Smooth muscle cell (in vitro differentiated cells): ENCODE data around the gene BZW1. TPM values are rescaled to one million over a fixed set of nuclear protein-coding genes. Genes with fewer than 3 reads are reported as not detected.

Source experiments
- DNase-seq: peaks from one replicate; lab custom pipeline; 2025; ENCODE audit not compliant: unreplicated experiment; lab: John Stamatoyannopoulos, UW
- H2AFZ ChIP-seq: fragments of 200-600 bp; sonication (generic); 2 replicates; pipeline ENCODE4 v1.6.0; 2016; ENCODE audit warnings: antibody characterized with exemption, low read depth, mild to moderate bottlenecking
- H3F3A ChIP-seq: fragments of 200-600 bp; sonication (generic); 2 replicates; pipeline ENCODE4 v1.6.0; 2017; ENCODE audit warnings: antibody characterized with exemption, low read depth
- H3K27ac ChIP-seq: fragments of 200-600 bp; sonication (generic); 2 replicates; pipeline ENCODE4 v1.5.1; 2016; ENCODE audit warnings: low read depth, mild to moderate bottlenecking
- H3K27me3 ChIP-seq: fragments of 200-600 bp; sonication (generic); 2 replicates; pipeline ENCODE4 v1.6.1; 2016; ENCODE audit warnings: low read depth, mild to moderate bottlenecking
- H3K36me3 ChIP-seq: fragments of 200-600 bp; sonication (generic); 2 replicates; pipeline ENCODE4 v1.5.1; 2016; ENCODE audit warnings: low read depth
- H3K4me1 ChIP-seq: fragments of 200-600 bp; sonication (generic); 2 replicates; pipeline ENCODE4 v1.5.1; 2016; ENCODE audit warnings: low read depth
- H3K4me2 ChIP-seq: fragments of 200-600 bp; sonication (generic); 2 replicates; pipeline ENCODE4 v1.6.0; 2016; ENCODE audit warnings: mild to moderate bottlenecking
- H3K4me3 ChIP-seq: fragments of 200-600 bp; sonication (generic); 2 replicates; pipeline ENCODE4 v1.5.1; 2016; ENCODE audit warnings: mild to moderate bottlenecking
- H3K79me2 ChIP-seq: fragments of 200-600 bp; sonication (generic); 2 replicates; pipeline ENCODE4 v1.6.0; 2016; ENCODE audit warnings: low read depth, mild to moderate bottlenecking
- H3K9ac ChIP-seq: fragments of 200-600 bp; sonication (generic); 2 replicates; pipeline ENCODE4 v1.6.0; 2016; ENCODE audit warnings: low read depth
- H3K9me3 ChIP-seq: fragments of 200-600 bp; sonication (generic); replicated peaks from 2 replicates; pipeline ENCODE4 v1.5.1; 2016; ENCODE audit warnings: low read depth
- H4K20me1 ChIP-seq: fragments of 200-600 bp; sonication (generic); 2 replicates; pipeline ENCODE4 v1.6.0; 2016; ENCODE audit warnings: low read depth
- CTCF ChIP-seq: fragments of 200-600 bp; sonication (generic); IDR thresholded peaks from 2 replicates; pipeline ENCODE4 v1.5.1; 2017; ENCODE audit warnings: borderline replicate concordance, mild to moderate bottlenecking, antibody characterized with exemption; ENCODE audit not compliant: insufficient read depth, poor library complexity, severe bottlenecking
- WGBS: methylation state at CpG from one replicate; pipeline ENCODE4 v1.1.7; 2016; ENCODE audit warnings: low lambda C conversion rate; 5-methylcytosine and 5-hydroxymethylcytosine counted together
- polyA plus RNA-seq: library from polyadenylated mRNA; unstranded; fragments of >200 nt; fragmentation: Nextera tagmentation; extraction: Ambion mirVana; gene quantifications from 2 replicates; pipeline ENCODE4 v1.2.1, GENCODE V29; 2016
- total RNA-seq: library from RNA; depleted of rRNA; stranded (reverse); fragments of >200 nt; gene quantifications from 2 replicates; pipeline ENCODE4 v1.2.3, GENCODE V29; 2014

The BZW1 gene
- total and polyA plus RNA-seq, 2 experiments from 2014 or later: 212 to 364 TPM

GRCh38 chr2:200828572-200829257 lies 17.0 kb downstream of the BZW1 start:
- H3F3A ChIP-seq: peaks cover 14% of the 10 kb centered on the region
- DNase-seq: no peak
- H4K20me1 ChIP-seq: peaks cover 5% of the 10 kb centered on the region
- H3K9ac ChIP-seq: no peak overlapping the region
- 95% methylated on average over 9 of the region's 9 CpGs for WGBS
- no peak overlapping the region for H2AFZ ChIP-seq
- TF ChIP-seq CTCF: no peak
- no peaks in the 10 kb centered on the region for H3K36me3 ChIP-seq
- no peaks in the 10 kb centered on the region for H3K9me3 ChIP-seq
- H3K4me1 ChIP-seq: no peaks in the 10 kb centered on the region
- no peak overlapping the region for H3K27ac ChIP-seq
- H3K79me2 ChIP-seq: no peaks in the 10 kb centered on the region
- no peak overlapping the region for H3K4me2 ChIP-seq
- no peak overlapping the region for H3K4me3 ChIP-seq
- H3K27me3 ChIP-seq: no peaks in the 10 kb centered on the region

- Histone ChIP-seq H3K4me1 (no peaks in the 10 kb centered on the region), H3K36me3 (no peaks in the 10 kb centered on the region), H3K27ac (no peak overlapping the region), H2AFZ (no peak overlapping the region), H3K4me3 (no peak overlapping the region), H3K4me2 (no peak overlapping the region), H3K9ac (no peak overlapping the region), H3K79me2 (no peaks in the 10 kb centered on the region), H3K9me3 (no peaks in the 10 kb centered on the region), H4K20me1 (peaks cover 5% of the 10 kb centered on the region), H3K27me3 (no peaks in the 10 kb centered on the region), H3F3A (peaks cover 14% of the 10 kb centered on the region)
- TF ChIP-seq CTCF: no peak
- no peak for DNase-seq
- WGBS: 85% methylated on average over 2 of the region's 2 CpGs
These were observed 17.5 kb downstream of the BZW1 start for GRCh38 chr2:200829258-200829655.

GRCh38 chr2:200834701-200835100 lies 23.0 kb downstream of the BZW1 start:
- Histone ChIP-seq H3K27ac (no peak overlapping the region), H2AFZ (no peak overlapping the region), H3K4me3 (no peak overlapping the region), H3K36me3 (no peaks in the 10 kb centered on the region), H3K79me2 (no peaks in the 10 kb centered on the region), H4K20me1 (no peaks in the 10 kb centered on the region), H3K4me2 (no peak overlapping the region), H3K4me1 (no peaks in the 10 kb centered on the region), H3K27me3 (no peaks in the 10 kb centered on the region), H3F3A (no peaks in the 10 kb centered on the region), H3K9ac (no peak overlapping the region), H3K9me3 (no peaks in the 10 kb centered on the region)
- TF ChIP-seq CTCF: no peak
- DNase-seq: no peak
- 90% methylated on average over 4 of the region's 4 CpGs for WGBS

- Histone ChIP-seq H3K79me2 (no peaks in the 10 kb centered on the region), H3K9me3 (no peaks in the 10 kb centered on the region), H4K20me1 (no peaks in the 10 kb centered on the region), H3K27me3 (no peaks in the 10 kb centered on the region), H2AFZ (no peak overlapping the region), H3K4me3 (no peak overlapping the region), H3K4me2 (no peak overlapping the region), H3K36me3 (no peaks in the 10 kb centered on the region), H3K4me1 (no peaks in the 10 kb centered on the region), H3F3A (no peaks in the 10 kb centered on the region), H3K27ac (no peak overlapping the region), H3K9ac (no peak overlapping the region)
- WGBS: 66% methylated on average over 3 of the region's 3 CpGs
- no peak for TF ChIP-seq CTCF
- no peak for DNase-seq
These were observed 27.8 kb downstream of the BZW1 start for GRCh38 chr2:200839513-200839912.
